HG03060 (cell line): ENCODE data around the gene PPOX.
A peak's percentile ranks its signal among the peaks of the same experiment; 100 is the strongest.

Experiments
- ATAC-seq: cut with Tn5 transposase; IDR thresholded peaks from one replicate; pipeline ENCODE4 v1.9.1; 2021; ENCODE audit warnings: low read depth, moderate number of reproducible peaks; ENCODE audit not compliant: unreplicated experiment

PPOX gene

DNA sequence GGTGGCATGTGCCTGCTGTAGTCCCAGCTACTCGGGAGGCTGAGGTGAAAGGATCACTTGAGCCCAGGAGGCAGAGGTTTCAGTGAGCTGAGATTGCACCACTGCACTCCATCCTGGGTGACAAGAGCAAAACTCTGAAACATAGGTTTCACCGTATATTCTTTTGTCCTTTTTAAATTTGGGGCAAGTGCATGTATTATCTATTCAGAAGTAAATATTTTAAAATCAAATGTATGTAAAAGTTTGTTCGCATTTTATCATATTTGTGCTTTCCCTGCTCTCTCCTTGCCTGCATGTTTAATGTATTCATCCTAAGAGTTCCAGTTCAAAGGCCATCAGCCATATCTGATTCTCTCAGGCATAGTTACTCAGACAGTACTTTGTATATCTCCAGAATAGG, 20.4 kb upstream of the PPOX start:
- no peak for ATAC-seq

- ATAC-seq = no peak
These were observed 13.1 kb upstream of the PPOX start for GRCh38 chr1:161153176-161153575.

GRCh38 chr1:161153682-161154337, 12.4 kb upstream of the PPOX start, which contains the start of gene UFC1:
TSS of gene UFC1 (plus strand) at chr1:161153978. CDS start at chr1:161153998, 20 bp downstream.
- ATAC-seq = peak; percentile 61

- ATAC-seq = no peak
These were observed 8.4 kb upstream of the PPOX start for GRCh38 chr1:161157867-161158266.

DNA sequence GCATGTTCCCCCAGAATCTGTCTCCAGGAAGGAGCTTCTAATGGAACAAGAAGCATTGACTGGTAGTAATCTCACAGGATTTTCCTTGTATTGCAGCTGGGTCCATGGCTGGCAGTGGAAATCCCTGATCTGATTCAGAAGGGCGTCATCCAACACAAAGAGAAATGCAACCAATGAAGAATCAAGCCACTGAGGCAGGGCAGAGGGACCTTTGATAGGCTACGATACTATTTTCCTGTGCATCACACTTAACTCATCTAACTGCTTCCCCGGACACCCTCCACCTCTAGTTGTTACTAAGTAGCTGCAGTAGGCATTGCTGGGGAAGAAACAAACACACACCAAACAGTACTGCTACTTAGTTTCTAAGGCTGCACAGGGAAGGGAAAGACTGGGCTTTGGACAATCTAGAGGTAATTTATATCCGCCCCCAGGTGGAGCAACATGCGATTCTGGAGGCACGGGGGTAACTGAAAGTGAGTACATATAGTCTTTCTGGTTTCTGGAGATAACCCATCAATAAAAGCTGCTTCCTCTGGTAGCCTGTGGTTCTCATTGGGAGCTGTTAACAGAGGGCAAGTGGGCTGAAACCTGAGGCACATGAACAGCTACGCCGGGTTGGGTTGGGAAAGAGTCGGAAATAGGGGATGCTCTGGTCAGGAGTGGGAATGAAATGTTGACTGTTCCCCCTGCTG, 7.8 kb upstream of the PPOX start:
- ATAC-seq = no peak

- ATAC-seq = peak; percentile 82
These were observed 6.9 kb upstream of the PPOX start, which contains the start of gene USP21 for GRCh38 chr1:161159087-161159912. TSS of gene USP21 (plus strand) at chr1:161159500. CDS start at chr1:161160641, 1,141 bp downstream.

DNA sequence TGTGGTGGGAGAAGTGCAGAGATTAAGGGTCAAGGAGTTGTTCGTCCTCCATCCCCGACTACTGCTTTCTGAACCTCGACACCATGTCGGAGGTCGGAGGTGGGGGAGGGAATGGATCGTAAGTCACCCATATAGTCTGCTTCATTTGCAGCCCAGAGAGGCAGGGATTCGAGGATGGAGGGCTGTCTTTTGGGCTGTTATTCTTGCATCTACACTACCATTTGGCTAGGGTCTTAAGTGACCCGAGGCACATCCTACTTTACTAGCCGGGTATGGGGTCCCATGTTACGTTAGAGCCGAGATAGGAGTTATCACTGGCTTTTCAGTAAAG, 6.3 kb upstream of the PPOX start:
- ATAC-seq = no peak

DNA sequence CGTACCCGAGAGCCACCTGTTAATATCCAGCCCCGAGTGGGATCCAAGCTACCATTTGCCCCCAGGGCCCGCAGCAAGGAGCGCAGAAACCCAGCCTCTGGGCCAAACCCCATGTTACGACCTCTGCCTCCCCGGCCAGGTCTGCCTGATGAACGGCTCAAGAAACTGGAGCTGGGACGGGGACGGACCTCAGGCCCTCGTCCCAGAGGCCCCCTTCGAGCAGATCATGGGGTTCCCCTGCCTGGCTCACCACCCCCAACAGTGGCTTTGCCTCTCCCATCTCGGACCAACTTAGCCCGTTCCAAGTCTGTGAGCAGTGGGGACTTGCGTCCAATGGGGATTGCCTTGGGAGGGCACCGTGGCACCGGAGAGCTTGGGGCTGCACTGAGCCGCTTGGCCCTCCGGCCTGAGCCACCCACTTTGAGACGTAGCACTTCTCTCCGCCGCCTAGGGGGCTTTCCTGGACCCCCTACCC, 5.5 kb upstream of the PPOX start:
- no peak for ATAC-seq

GRCh38 chr1:161161652-161162051, 4.6 kb upstream of the PPOX start:
- ATAC-seq = no peak

DNA sequence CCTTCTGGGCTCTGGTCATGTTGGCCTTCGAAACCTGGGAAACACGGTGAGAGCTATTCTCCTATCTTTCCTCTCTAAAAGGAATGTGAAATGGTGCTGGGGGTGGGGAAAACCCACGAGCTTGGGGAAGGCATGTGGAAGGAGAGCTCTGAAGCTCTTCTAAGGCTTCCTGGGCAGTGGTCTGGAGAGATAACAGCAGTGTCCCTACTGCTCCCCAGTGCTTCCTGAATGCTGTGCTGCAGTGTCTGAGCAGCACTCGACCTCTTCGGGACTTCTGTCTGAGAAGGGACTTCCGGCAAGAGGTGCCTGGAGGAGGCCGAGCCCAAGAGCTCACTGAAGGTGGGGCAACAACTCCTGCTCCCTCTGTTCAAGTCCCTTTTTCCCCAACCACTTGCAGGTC, 4.2 kb upstream of the PPOX start:
- ATAC-seq = no peak

GRCh38 chr1:161162806-161163205, 3.4 kb upstream of the PPOX start:
- no peak for ATAC-seq

DNA sequence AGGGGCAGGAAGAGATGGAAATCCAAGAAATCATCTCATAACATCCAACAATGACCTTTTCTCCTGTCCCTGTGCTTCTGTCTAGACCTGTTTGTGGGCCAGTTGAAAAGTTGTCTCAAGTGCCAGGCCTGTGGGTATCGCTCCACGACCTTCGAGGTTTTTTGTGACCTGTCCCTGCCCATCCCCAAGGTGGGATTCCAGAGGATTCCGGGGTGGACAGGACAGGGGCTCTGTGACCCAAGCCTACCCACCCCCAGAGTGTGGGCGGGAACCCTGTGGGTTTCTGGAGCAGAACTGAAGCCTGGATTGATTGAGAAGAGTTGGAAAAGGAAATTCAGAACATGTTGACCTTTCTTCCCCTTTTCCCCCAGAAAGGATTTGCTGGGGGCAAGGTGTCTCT, 2.4 kb upstream of the PPOX start:
- no peak for ATAC-seq

- ATAC-seq = no peak
These were observed 1.2 kb upstream of the PPOX start for GRCh38 chr1:161164901-161165610.

GRCh38 chr1:161166669-161167548, 683 bp downstream of the PPOX start:
- ATAC-seq = no peak

DNA sequence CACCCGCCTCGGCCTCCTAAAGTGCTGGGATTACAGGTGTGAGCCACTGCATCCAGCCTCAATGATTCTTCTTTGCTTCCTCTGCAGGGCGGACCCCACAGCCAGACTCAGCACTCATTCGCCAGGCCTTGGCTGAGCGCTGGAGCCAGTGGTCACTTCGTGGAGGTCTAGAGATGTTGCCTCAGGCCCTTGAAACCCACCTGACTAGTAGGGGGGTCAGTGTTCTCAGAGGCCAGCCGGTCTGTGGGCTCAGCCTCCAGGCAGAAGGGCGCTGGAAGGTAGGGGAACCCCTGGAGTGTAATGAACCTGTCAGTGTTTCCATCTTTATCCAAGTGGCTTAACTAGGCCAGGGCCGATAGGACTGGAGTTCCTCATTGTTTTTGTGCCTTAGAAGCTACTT, 2.7 kb downstream of the PPOX start:
- ATAC-seq = no peak

- no peak for ATAC-seq
These were observed 5.0 kb downstream of the PPOX start for GRCh38 chr1:161171191-161171590.

DNA sequence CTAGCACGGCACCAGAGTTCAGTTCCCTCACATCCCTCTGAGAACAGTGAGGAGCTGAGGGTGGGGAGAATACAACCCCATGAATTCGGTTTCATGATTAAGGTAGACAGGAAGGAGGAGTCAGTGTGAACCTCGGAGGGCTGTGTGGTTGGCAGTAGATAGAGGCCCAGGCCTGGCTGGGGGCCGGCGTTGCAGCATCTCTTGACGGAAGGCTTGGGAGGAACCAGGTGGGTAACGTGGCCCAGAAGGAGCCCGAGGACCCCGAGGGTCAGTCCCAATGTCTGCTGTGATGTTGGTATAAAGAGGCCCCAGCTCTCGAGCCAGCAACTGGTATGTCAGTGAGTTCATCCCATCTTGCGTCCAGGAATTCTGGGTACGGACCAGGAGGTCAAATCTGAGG, 5.5 kb downstream of the PPOX start:
- no peak for ATAC-seq

DNA sequence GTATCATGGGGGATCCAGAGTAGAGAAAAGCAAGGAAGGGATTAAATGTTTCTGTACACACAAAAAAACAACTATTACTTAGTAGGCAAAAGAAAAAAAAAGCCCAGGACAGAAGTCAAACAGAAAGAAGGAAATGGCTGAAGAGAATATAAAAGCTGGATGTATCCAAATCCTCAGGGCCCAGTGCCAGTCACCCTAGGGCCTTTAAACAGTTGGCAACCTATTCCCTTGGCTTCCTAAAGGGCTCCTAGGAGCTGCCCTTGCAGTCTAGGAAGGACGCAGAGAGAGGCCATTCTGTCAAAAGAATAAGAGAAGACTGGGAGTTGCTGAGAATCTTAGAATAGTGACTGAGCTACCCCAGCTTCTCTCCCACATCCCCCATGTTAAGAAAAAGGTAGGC, 6.1 kb downstream of the PPOX start:
- ATAC-seq = no peak

- no peak for ATAC-seq
These were observed 6.7 kb downstream of the PPOX start for GRCh38 chr1:161172776-161173376.
